Right ventricle myocardium superior (tissue), 1 donor: ENCODE measurements around the gene PSTK. TPM values are rescaled to one million over a fixed set of nuclear protein-coding genes. Genes with fewer than 3 reads are reported as not detected.

Source experiments
- ATAC-seq: fragments of 200-7000 bp; cut with Tn5 transposase; one replicate; pipeline ENCODE4 v1.9.1; 2020; ENCODE audit warnings: mild to moderate bottlenecking; ENCODE audit not compliant: poor library complexity
- DNase-seq: peaks from one replicate; pipeline ENCODE4 v3.0.0-alpha.2; 2020
- intact Hi-C: fragments of 100-400 bp; cut with DNase I; formaldehyde crosslinking; loops from one replicate; pipeline ENCODE4 v1.11.2; 2022
- total RNA-seq: library from RNA; stranded (reverse); fragmentation: NEBNext Ultra II Directional; extraction: Animal tissue kit (Norgen Biotek cat#: 25700); gene quantifications from one replicate; pipeline ENCODE4 v1.2.1, GENCODE V29; 2021
- donor health status: DM: no; HTN: yes; CAD: no; lungs with severe emphysema.

The PSTK gene
- total RNA-seq, 1 donor from 2014 or later: 2.9 TPM

- DNase-seq (no peak), ATAC-seq (no peak)
- intact Hi-C loops: no loop called here
Observed at GRCh38 chr10:122986335-122986734, 6.1 kb downstream of the PSTK start.

- DNase-seq (no peak), ATAC-seq (no peak)
- intact Hi-C loops: no loop called here
Observed at GRCh38 chr10:122988501-122988900, 8.3 kb downstream of the PSTK start.

- DNase-seq: no peak
- ATAC-seq: no peak
- intact Hi-C loops: no loop called here
Observed at GRCh38 chr10:122990278-122990677, 10.1 kb downstream of the PSTK start.

- intact Hi-C loops: no loop called here
- ATAC-seq: no peak
- no peak for DNase-seq
Observed at GRCh38 chr10:122992031-122992585, 11.9 kb downstream of the PSTK start.

- intact Hi-C loops: no loop called here
- ATAC-seq: no peak
- DNase-seq: no peak
Observed at GRCh38 chr10:122993797-122994336, 13.7 kb downstream of the PSTK start.

GRCh38 chr10:122995936-122996335, 15.7 kb downstream of the PSTK start:
- DNase-seq (no peak), ATAC-seq (no peak)
- intact Hi-C loops: no loop called here

GRCh38 chr10:122997864-122998263, 17.7 kb downstream of the PSTK start:
- DNase-seq: no peak
- intact Hi-C loops: no loop called here

GRCh38 chr10:122998360-122998917, 18.2 kb downstream of the PSTK start:
- ATAC-seq: no peak
- intact Hi-C loops: no loop called here
- no peak for DNase-seq

More at GRCh38 chr10:122997864-122998263, 17.7 kb downstream of the PSTK start:
- ATAC-seq: no peak

GRCh38 chr10:122998934-122999333, 18.7 kb downstream of the PSTK start:
- intact Hi-C loops: no loop called here
- ATAC-seq (no peak), DNase-seq (no peak)

GRCh38 chr10:122999347-122999746, 19.1 kb downstream of the PSTK start:
- ATAC-seq: no peak
- no peak for DNase-seq
- intact Hi-C loops: no loop called here

- no peak for DNase-seq
- no peak for ATAC-seq
- intact Hi-C loops: no loop called here
Observed at GRCh38 chr10:123000155-123000554, 20.0 kb downstream of the PSTK start.

- intact Hi-C loops: no loop called here
- DNase-seq (no peak), ATAC-seq (no peak)
Observed at GRCh38 chr10:123001370-123001769, 21.2 kb downstream of the PSTK start.

- no peak for DNase-seq
- intact Hi-C loops: no loop called here
Observed at GRCh38 chr10:123004298-123004697, 24.1 kb downstream of the PSTK start.

GRCh38 chr10:123007558-123008354, 27.6 kb downstream of the PSTK start:
- DNase-seq (no peak), ATAC-seq (peak; percentile 30)
- intact Hi-C loops: no loop called here

More at GRCh38 chr10:123004298-123004697, 24.1 kb downstream of the PSTK start:
- ATAC-seq: no peak

GRCh38 chr10:123008355-123009104, 28.3 kb downstream of the PSTK start, which contains the start of the genes ACADSB and IKZF5:
Gene ACADSB (plus strand): TSS chr10:123009006. CDS start chr10:123009030, 24 bp downstream.
Gene IKZF5 (minus strand): TSS chr10:123008795. CDS start chr10:122998625, 10,170 bp downstream.
- peak; percentile 99 for ATAC-seq
- intact Hi-C loops: no loop called here
- DNase-seq: peak; percentile 96

- DNase-seq (peak; percentile 47), ATAC-seq (peak; percentile 24)
- intact Hi-C loops: no loop called here
Observed at GRCh38 chr10:123009105-123009820, 29.1 kb downstream of the PSTK start.

- DNase-seq (no peak), ATAC-seq (no peak)
- intact Hi-C loops: no loop called here
Observed at GRCh38 chr10:123011987-123012386, 31.8 kb downstream of the PSTK start.
